Suppressor macrophage treated with lipopolysaccharide for 4 hours (primary cell): Measurements from ENCODE around the gene IDUA.
"Not testable (repeated sequence)": the region's sequence is repeated elsewhere in the genome, so short reads cannot be mapped to it uniquely, and the experiment has no call there.

Source experiments
- DNase-seq: peaks from one replicate; pipeline ENCODE4 v3.0.0-alpha.2; 2020

Gene IDUA

GRCh38 chr4:1032861-1033260 is 46.0 kb downstream of the IDUA start:
- DNase-seq: no peak

- DNase-seq: no peak
These were observed 47.2 kb downstream of the IDUA start for GRCh38 chr4:1033840-1034551.

- no peak for DNase-seq
These were observed 48.7 kb downstream of the IDUA start for GRCh38 chr4:1035510-1035909.

- DNase-seq: no peak
These were observed 49.3 kb downstream of the IDUA start for GRCh38 chr4:1036095-1036494.

- DNase-seq: no peak
These were observed 50.3 kb downstream of the IDUA start for GRCh38 chr4:1036976-1037810.

GRCh38 chr4:1038948-1039492 is 52.2 kb downstream of the IDUA start:
- DNase-seq: no peak

GRCh38 chr4:1039493-1040343 is 52.9 kb downstream of the IDUA start:
- no peak for DNase-seq

GRCh38 chr4:1040344-1041146 is 53.7 kb downstream of the IDUA start:
- DNase-seq: no peak

GRCh38 chr4:1041147-1041935 is 54.5 kb downstream of the IDUA start:
- no peak for DNase-seq

GRCh38 chr4:1041936-1042330 is 55.1 kb downstream of the IDUA start:
- DNase-seq: no peak

GRCh38 chr4:1042352-1043055 is 55.7 kb downstream of the IDUA start:
- no peak for DNase-seq

GRCh38 chr4:1043162-1043561 is 56.3 kb downstream of the IDUA start:
- no peak for DNase-seq

- DNase-seq: peak; percentile 96
These were observed 57.0 kb downstream of the IDUA start for GRCh38 chr4:1043651-1044468.

GRCh38 chr4:1044469-1045192 is 57.8 kb downstream of the IDUA start:
- DNase-seq: no peak

- no peak for DNase-seq
These were observed 58.4 kb downstream of the IDUA start for GRCh38 chr4:1045193-1045594.

- no peak for DNase-seq
These were observed 58.9 kb downstream of the IDUA start for GRCh38 chr4:1045595-1046201.

- DNase-seq: not testable (repeated sequence)
These were observed 59.8 kb downstream of the IDUA start for GRCh38 chr4:1046581-1047011.
